Sciatic nerve (tissue), 2 donors: ENCODE results near the gene LRP5. TPM values are rescaled to one million over a fixed set of nuclear protein-coding genes. Genes with fewer than 3 reads are reported as not detected.

ENCODE experiments used
- ATAC-seq: fragments of 200-7000 bp; cut with Tn5 transposase; one replicate; pipeline ENCODE4 v1.9.1; 2020; ENCODE audit warnings: mild to moderate bottlenecking, moderate library complexity
- DNase-seq: peaks from one replicate; pipeline ENCODE4 v3.0.0-alpha.2; 2020; ENCODE audit warnings: low spot score
- intact Hi-C: fragments of 100-400 bp; cut with DNase I; formaldehyde crosslinking; loops from one replicate; pipeline ENCODE4 v1.14.2; 2022
- total RNA-seq: library from RNA; stranded (reverse); fragmentation: NEBNext Ultra II Directional; extraction: Animal tissue kit (Norgen Biotek cat#: 25700); gene quantifications from one replicate; pipeline ENCODE4 v1.2.1, GENCODE V29; 2021
- donor health status: DM: no; HTN: no; CAD: no.
- donor health status: DM: no; HTN: no; CAD: no.

The LRP5 gene
- total RNA-seq, 1 donor from 2014 or later: 55.2 TPM

GRCh38 chr11:68495872-68496271 is 183.5 kb downstream of the LRP5 start:
- intact Hi-C loops: no loop called here
- DNase-seq: no peak
- no peak for ATAC-seq

- intact Hi-C loops: no loop called here
These were observed 185.4 kb downstream of the LRP5 start for GRCh38 chr11:68497761-68498160.

GRCh38 chr11:68498321-68498720 is 185.9 kb downstream of the LRP5 start:
- DNase-seq (no peak), ATAC-seq (no peak)
- intact Hi-C loops: no loop called here

More at GRCh38 chr11:68497761-68498160, 185.4 kb downstream of the LRP5 start:
- no peak for ATAC-seq
- DNase-seq: no peak

Other genes with a start within 250 kb of the LRP5 start
- gene CHKA, start 191.2 kb upstream of the LRP5 start, total RNA-seq: 38.0 TPM
- 59.0 TPM for gene KMT5B, start 99.3 kb upstream of the LRP5 start, total RNA-seq
- gene C11orf24, start 40.6 kb upstream of the LRP5 start, total RNA-seq: 53.2 TPM
- gene PPP6R3, start 148.2 kb downstream of the LRP5 start, total RNA-seq: 121 TPM